Measurements from ENCODE around the gene ZBTB4. TPM values are rescaled to one million over a fixed set of nuclear protein-coding genes. Genes with fewer than 3 reads are reported as not detected.

Gene ZBTB4
- total and polyA plus RNA-seq, 9 of the 15 experiments (the other 6 are each of a cell fraction or from before 2014, with no cell fraction given): 0.92 to 6.9 (median 3.3) TPM

DNA sequence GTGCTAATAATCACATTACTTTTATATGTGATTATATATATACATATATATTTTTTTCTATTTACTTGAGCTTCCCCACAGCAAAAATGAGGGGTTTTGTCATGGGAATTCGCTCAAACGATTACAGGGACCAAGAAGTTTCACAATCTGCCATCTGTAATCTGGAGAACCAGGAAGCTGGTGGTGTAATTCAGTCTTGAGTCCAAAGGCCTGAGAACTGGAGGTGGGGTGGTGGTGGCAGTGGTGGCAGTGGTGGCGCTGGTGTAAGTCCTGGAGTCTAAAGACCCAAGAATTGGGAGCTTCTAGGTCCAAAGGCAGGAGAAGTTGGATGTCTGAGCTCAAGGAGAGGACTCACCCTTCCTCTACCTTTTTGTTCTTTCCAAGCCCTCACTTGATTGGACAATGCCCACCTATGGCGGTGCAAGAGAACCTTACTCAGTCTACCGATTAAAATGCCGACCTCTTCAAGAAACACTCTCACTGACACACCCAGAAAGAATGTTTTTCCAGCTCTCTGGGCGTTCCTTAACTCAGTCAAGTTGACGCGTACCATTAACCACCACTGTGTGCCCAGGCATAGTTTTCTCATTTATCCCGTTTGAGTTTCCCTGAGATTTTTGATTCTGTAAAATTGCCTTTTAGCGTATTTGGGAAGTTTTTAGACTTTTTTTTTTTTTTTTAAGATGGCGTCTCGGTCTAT is 36.6 kb upstream of the ZBTB4 start:
- intact Hi-C loops (cut with micrococcal nuclease) (no loop called here), in situ Hi-C loops (cut with MboI) (no loop called here)
- Histone ChIP-seq H3K36me3 (ENCODE audit: control insufficient read depth, insufficient read depth, low read length) (peaks cover 29% of the 10 kb centered on the region; the same call in 2 of the 3 replicates), H3K27me3 (ENCODE audit: control insufficient read depth in 2 of 2, insufficient read depth in 2 of 2, low read length in 2 of 2) (no peaks in the 10 kb centered on the region), H3K9me1 (ENCODE audit: control insufficient read depth, insufficient read depth, low read length) (peaks cover 3% of the 10 kb centered on the region), H4K20me1 (replicated peaks; ENCODE audit: control insufficient read depth, insufficient read depth, low read length) (no peaks in the 10 kb centered on the region), H3K9ac (ENCODE audit: insufficient read depth in 1 of 2, low read depth in 2 of 2, low read length in 2 of 2) (no peak overlapping the region), H3K4me2 (ENCODE audit: insufficient read depth, low read length) (no peak overlapping the region), H3K4me1 (replicated peaks in 1 of 2; ENCODE audit: control insufficient read depth in 2 of 2, insufficient read depth in 2 of 2, low read length in 2 of 2) (no peaks in the 10 kb centered on the region; a peak in 1 of 5 replicates), H3K27ac (ENCODE audit: extremely low read depth, low read depth, low read length) (no peak overlapping the region), H3K4me3 (no peak overlapping the region), H2AFZ (ENCODE audit: low read depth, low read length) (no peak overlapping the region), H3K79me2 (ENCODE audit: control insufficient read depth, insufficient read depth, low read length) (no peaks in the 10 kb centered on the region), H3K9me3 (replicated peaks; ENCODE audit: control insufficient read depth, insufficient read depth, low read depth, low read length) (no peaks in the 10 kb centered on the region)
- POLR2A ChIA-PET: interaction anchor here (1.0 to 1.1 kb wide), 2 partner anchors 12 to 58 kb away, joined by 3 to 8 read pairs; no protein-coding TSS in a partner anchor
- no peak for TF ChIP-seq ZNF224 (CRISPR knock-in tag; IDR thresholded peaks at IDR 0.05)
- no peak for TF ChIP-seq BDP1 (IDR thresholded peaks at IDR 0.05; ENCODE audit: insufficient read depth, insufficient read length)
- no peak for TF ChIP-seq MECOM (CRISPR knock-in tag; IDR thresholded peaks at IDR 0.05)
- TF ChIP-seq NFIX (CRISPR knock-in tag; IDR thresholded peaks at IDR 0.05; ENCODE audit: low read depth): no peak
- TF ChIP-seq SMAD1 (IDR thresholded peaks at IDR 0.05; ENCODE audit: low read depth, low read length, partially characterized antibody): no peak
- 71% methylated on average over 11 of the region's 13 CpGs for WGBS (ENCODE audit: insufficient coverage, low coverage, missing lambda C conversion rate)
- no peak for FAIRE-seq
- BruUV-seq (replicated peaks): no TSS peak
- no peak for DNase-seq (ENCODE audit: extremely low read depth in 1 of 4, low spot score in 3 of 4)
- CTCF ChIA-PET (ENCODE audit: low intra/inter-chr PET ratio): interaction anchor here (0.7 kb wide), 1 partner anchor 201 kb away, joined by 3 read pairs; the partner anchor contains the start of gene DNAH2
- ATAC-seq: no peak
